ENCODE data around the gene MAVS.

Gene MAVS

GRCh38 chr20:3814928-3815495 lies 31.6 kb upstream of the MAVS start:
- no peak for TF ChIP-seq EZH2phosphoT487 (conservative IDR thresholded peaks at IDR 0.05; ENCODE audit: low read length)
- no peak for TF ChIP-seq CTCF (IDR thresholded peaks at IDR 0.05; ENCODE audit: insufficient read depth, low read length, poor library complexity, severe bottlenecking)
- H3K9me2 ChIP-seq (replicated peaks; ENCODE audit: insufficient read depth, low read length) = no peaks in the 10 kb centered on the region
- H3K4me3 ChIP-seq (ENCODE audit: insufficient read depth, low read length, poor library complexity, severe bottlenecking) = no peak overlapping the region
- H3F3A ChIP-seq (ENCODE audit: insufficient read depth) = peaks cover 5% of the 10 kb centered on the region; the same call in 1 of the 2 replicates
- no peaks in the 10 kb centered on the region for H3K36me3 ChIP-seq (ENCODE audit: low read length)
- H3K4me2 ChIP-seq (ENCODE audit: low read depth, low read length, poor library complexity, severe bottlenecking) = no peak overlapping the region
- H4K20me1 ChIP-seq (ENCODE audit: low read depth, low read length) = no peaks in the 10 kb centered on the region
- no peak overlapping the region for H3K27ac ChIP-seq (ENCODE audit: low read depth, low read length)
- no peak overlapping the region for H3K9ac ChIP-seq (ENCODE audit: low read length)
- no peaks in the 10 kb centered on the region for H3K79me2 ChIP-seq (ENCODE audit: insufficient read depth, low read length)
- H3K27me3 ChIP-seq (ENCODE audit: low read length) = no peaks in the 10 kb centered on the region
- no peak overlapping the region for H2AFZ ChIP-seq (ENCODE audit: low read depth, low read length, severe bottlenecking)
- no peaks in the 10 kb centered on the region for H3K9me3 ChIP-seq (ENCODE audit: insufficient read depth, low read length)

- Histone ChIP-seq H3K79me2 (ENCODE audit: insufficient read depth, low read length) (no peaks in the 10 kb centered on the region), H3K36me3 (ENCODE audit: low read length) (no peaks in the 10 kb centered on the region), H3K4me2 (ENCODE audit: low read depth, low read length, poor library complexity, severe bottlenecking) (no peak overlapping the region), H3K9me2 (replicated peaks; ENCODE audit: insufficient read depth, low read length) (no peaks in the 10 kb centered on the region), H4K20me1 (ENCODE audit: low read depth, low read length) (no peaks in the 10 kb centered on the region), H2AFZ (ENCODE audit: low read depth, low read length, severe bottlenecking) (no peak overlapping the region), H3K9ac (ENCODE audit: low read length) (no peak overlapping the region), H3K4me3 (ENCODE audit: insufficient read depth, low read length, poor library complexity, severe bottlenecking) (no peak overlapping the region), H3K27ac (ENCODE audit: low read depth, low read length) (no peak overlapping the region), H3K9me3 (ENCODE audit: insufficient read depth, low read length) (no peaks in the 10 kb centered on the region), H3K27me3 (ENCODE audit: low read length) (no peaks in the 10 kb centered on the region), H3F3A (ENCODE audit: insufficient read depth) (peaks cover 5% of the 10 kb centered on the region; the same call in 1 of the 2 replicates)
- TF ChIP-seq EZH2phosphoT487 (conservative IDR thresholded peaks at IDR 0.05; ENCODE audit: low read length) = no peak
- TF ChIP-seq CTCF (IDR thresholded peaks at IDR 0.05; ENCODE audit: insufficient read depth, low read length, poor library complexity, severe bottlenecking) = no peak
These were observed 30.8 kb upstream of the MAVS start for GRCh38 chr20:3815703-3816315.

- no peaks in the 10 kb centered on the region for H3K27me3 ChIP-seq (ENCODE audit: low read length)
- H4K20me1 ChIP-seq (ENCODE audit: low read depth, low read length) = no peaks in the 10 kb centered on the region
- H3K79me2 ChIP-seq (ENCODE audit: insufficient read depth, low read length) = peaks cover 8% of the 10 kb centered on the region; the same call in 1 of the 2 replicates
- H3K4me3 ChIP-seq (ENCODE audit: insufficient read depth, low read length, poor library complexity, severe bottlenecking) = no peak overlapping the region
- H3K9me3 ChIP-seq (ENCODE audit: insufficient read depth, low read length) = no peaks in the 10 kb centered on the region
- H3K36me3 ChIP-seq (ENCODE audit: low read length) = no peaks in the 10 kb centered on the region
- peaks cover 5% of the 10 kb centered on the region; the same call in 1 of the 2 replicates for H3F3A ChIP-seq (ENCODE audit: insufficient read depth)
- no peak overlapping the region for H2AFZ ChIP-seq (ENCODE audit: low read depth, low read length, severe bottlenecking)
- H3K27ac ChIP-seq (ENCODE audit: low read depth, low read length) = no peak overlapping the region
- no peak overlapping the region for H3K4me2 ChIP-seq (ENCODE audit: low read depth, low read length, poor library complexity, severe bottlenecking)
- H3K9me2 ChIP-seq (replicated peaks; ENCODE audit: insufficient read depth, low read length) = no peaks in the 10 kb centered on the region
- H3K9ac ChIP-seq (ENCODE audit: low read length) = no peak overlapping the region
- TF ChIP-seq EZH2phosphoT487 (conservative IDR thresholded peaks at IDR 0.05; ENCODE audit: low read length) (no peak), CTCF (IDR thresholded peaks at IDR 0.05; ENCODE audit: insufficient read depth, low read length, poor library complexity, severe bottlenecking) (peak; percentile 30)
These were observed 28.2 kb upstream of the MAVS start for GRCh38 chr20:3818155-3819151.
